HFF-Myc (cell line): ENCODE data around the gene TCTA.

Experiments
- DNase-seq: peaks from one replicate; pipeline ENCODE4 v3.0.0-alpha.2; 2011; ENCODE audit warnings: low read depth; ENCODE audit errors: extremely low read depth
- H3K4me3 ChIP-seq: replicated peaks from 2 replicates; pipeline ENCODE4 v1.5.1; 2011; ENCODE audit warnings: low read depth, mild to moderate bottlenecking, control low read depth, low read length
- CTCF ChIP-seq: IDR thresholded peaks from 2 replicates; pipeline ENCODE4 v1.5.1; 2012; ENCODE audit warnings: mild to moderate bottlenecking, low read depth, low read length, control low read depth; ENCODE audit errors: missing control alignments

TCTA gene

DNA sequence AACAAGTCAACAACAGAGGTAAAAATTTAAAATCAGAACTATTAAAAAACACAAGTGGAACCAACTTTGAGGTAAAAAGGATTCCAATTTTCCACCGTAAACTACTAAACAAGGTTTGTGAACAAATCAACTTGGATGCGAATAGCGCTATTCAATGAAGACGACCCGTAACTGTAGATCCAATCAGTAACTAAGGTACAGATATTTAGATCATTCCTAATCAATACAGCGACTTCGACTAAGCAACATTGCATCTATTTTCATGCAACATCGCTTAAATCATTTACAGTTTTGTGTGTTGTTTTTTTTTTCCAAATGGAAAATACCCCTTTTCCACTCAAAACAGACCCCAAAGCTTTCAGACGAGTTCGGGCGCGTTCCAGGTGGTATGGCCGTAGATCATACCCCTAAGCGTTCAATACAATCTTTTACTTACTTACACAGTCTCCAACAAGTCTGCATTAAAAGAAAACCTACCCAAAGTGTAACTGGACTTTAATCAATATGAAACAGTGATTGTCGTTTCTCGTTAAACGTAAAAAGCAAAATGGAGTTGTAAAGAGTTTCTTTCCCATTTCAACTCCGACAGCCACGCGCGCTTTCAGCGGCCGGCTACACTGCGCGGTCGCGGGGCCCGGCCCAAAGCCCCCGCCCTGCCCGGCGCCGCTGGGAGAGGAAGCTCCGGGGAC is 1.2 kb upstream of the TCTA start:
- TF ChIP-seq CTCF, result no peak
- H3K4me3 ChIP-seq, result peak overlapping the region; percentile 88
- DNase-seq, result no peak

DNA sequence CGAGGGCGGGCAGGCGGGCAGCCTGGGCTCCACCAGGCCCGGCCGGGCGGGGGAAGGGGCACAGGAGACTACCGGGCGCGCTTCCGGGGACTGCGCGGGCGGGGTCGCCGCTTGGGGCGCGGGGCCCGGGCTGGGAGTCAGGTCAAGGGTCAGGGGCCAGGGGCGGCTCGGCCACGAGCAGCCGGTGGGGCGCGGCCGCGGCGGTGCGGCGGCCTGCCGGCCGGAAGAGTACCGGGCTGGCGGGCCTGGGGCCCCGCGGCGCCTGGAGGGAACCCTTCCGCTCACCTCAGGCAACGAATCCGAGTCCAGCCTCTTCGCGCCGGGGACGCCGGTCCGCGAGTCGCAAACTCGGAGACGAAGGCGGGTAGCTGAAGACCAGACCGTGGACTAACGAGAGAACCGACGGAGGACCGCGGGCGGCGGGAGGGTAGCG is 672 bp upstream of the TCTA start:
- H3K4me3 ChIP-seq, result peak overlapping the region; percentile 88
- TF ChIP-seq CTCF, result no peak
- DNase-seq, result no peak

DNA sequence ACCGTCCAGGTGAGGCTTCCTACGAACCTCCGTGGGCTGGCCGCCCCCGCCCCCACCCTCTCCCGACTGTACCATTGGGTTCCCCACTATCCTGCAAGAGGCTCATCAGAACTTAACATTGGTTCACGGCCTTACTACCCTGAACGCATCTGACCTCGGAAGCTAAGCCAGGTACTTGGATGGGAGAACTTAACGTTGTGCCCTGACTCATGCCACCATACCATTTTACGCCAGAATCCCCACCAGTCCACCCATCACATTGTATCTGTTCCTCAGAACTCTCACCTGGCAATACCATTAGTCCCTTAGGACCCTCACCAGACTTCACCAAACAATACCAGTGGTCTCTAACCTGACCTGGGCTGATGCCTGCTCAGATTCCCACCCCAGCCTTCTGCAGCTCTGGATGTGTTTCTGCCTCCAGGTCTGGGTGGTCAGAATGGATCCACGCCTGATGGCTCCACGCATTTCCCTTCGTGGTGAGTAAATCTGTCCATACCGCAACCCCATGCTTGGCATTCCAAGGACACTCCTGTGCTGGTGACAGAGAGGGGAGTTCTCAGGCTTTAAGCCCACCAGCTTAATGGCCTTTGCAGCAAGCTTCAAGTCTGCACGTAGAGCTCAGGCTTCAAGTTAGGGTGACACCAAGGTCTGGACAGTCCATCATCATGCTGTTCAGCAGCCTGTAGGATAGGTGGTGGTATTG is 562 bp downstream of the TCTA start:
- TF ChIP-seq CTCF, result no peak
- no peak for DNase-seq
- H3K4me3 ChIP-seq, result peak overlapping the region; percentile 88

DNA sequence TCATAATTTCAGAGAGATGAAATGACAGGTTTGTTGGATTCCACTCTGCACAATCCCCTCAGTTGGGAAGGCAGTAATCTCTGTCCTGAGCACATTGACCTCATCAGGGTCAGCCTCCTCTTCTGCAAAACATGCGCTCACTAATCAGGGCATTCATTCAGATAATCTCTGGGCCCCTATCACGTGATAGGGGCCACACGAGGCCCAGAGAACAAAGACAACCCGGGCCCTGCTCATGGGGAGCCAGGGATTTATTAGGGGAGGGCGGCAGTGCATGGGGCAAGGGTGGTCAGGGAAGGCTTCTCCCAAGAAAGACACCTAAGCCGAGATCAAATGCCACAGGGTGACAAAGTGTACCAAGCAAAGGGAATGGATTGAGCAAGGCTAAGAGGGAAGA is 1.1 kb downstream of the TCTA start:
- TF ChIP-seq CTCF, result no peak
- peak overlapping the region; percentile 88 for H3K4me3 ChIP-seq

GRCh38 chr3:49414753-49415152 is 2.5 kb downstream of the TCTA start:
- H3K4me3 ChIP-seq, result no peak overlapping the region
- TF ChIP-seq CTCF, result no peak
- no peak for DNase-seq

More for the DNA sequence above, 1.1 kb downstream of the TCTA start:
- DNase-seq, result no peak

DNA sequence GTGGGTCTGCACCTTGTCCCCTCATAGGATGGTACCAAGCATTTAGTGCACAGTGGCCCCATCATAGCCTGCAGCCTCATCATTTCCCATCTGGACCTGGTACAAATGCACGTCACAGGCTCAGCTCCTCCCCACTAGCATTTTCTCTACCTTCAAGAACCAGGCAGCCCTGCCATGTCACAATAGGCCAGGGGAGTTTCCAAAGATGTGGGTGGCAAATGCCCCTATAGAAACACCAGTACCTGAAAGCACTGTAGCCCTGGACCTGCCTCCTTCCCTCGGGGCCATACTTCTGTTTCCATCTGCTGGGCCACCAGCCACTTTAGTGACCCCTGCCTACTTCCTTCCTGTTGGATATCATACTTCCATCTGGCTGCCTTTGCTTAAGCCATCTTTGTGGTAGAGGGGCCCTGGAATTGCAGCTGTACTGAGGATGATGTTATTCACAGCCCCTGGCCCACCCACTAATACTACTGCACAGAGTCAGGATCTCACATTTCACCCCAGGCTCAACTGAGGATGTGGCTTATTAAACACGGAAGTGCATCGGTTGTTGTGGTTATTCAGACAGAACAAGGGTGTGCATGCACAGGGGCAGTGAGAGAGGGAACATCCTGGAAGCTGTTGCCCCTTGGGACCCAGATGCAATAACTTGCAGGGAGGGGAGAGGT is 3.8 kb downstream of the TCTA start:
- DNase-seq, result no peak
- H3K4me3 ChIP-seq, result no peak overlapping the region
- TF ChIP-seq CTCF, result no peak
